ENCODE measurements around the gene CHEK1.

The CHEK1 gene

DNA sequence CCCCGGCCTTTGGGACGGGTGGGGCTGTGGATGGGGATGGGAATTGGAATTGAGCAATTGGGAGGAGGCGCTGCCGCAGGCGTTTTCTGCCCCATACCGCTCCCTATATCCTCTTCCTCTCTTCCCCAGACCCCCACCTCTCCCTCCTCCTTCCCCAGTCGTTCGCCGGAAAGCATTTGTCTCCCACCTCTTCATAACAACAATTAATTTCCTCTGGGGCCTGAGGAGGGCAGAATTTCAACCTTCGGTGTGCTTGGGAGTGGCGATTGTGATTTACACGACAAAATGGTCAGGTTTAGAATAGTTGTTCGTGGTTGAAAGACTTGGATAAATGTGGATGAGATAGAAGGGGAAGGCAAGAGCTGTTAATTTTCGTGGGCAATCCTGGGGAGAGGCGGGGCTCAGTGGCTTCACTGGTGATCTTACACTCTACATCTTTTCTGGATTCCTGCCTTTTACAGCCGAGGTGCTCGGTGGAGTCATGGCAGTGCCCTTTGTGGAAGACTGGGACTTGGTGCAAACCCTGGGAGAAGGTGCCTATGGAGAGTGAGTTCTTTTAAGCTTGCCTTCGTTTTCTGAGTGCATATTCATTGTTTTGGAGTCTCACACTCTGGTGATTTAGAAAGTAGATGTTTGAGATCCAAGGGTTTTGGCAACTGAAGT, 1.5 kb downstream of the CHEK1 start:
- DNase-seq (ENCODE audit: low read depth), result no peak

DNA sequence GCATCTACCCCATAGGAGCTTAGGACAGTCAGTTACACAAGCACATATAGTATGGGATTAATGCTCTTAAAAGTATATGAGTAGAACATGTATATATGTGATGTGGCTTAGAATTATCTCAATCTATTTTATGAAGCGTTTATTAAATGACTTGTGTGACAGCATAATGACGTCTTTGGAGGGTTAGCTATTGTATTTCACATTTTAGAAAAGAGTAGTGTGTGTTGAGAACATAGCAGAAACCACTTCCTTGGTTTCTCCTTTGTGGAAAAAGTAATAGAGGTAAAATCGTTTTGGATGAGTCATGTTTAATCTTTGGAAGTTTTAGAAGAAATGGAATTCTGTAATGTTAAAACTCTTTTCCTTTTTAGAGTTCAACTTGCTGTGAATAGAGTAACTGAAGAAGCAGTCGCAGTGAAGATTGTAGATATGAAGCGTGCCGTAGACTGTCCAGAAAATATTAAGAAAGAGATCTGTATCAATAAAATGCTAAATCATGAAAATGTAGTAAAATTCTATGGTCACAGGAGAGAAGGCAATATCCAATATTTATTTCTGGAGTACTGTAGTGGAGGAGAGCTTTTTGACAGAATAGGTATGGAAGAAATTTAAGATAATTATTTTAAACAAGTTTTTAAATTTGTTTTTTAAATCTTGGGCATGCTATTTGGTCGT, 2.4 kb downstream of the CHEK1 start:
- DNase-seq (ENCODE audit: low read depth), result no peak

DNA sequence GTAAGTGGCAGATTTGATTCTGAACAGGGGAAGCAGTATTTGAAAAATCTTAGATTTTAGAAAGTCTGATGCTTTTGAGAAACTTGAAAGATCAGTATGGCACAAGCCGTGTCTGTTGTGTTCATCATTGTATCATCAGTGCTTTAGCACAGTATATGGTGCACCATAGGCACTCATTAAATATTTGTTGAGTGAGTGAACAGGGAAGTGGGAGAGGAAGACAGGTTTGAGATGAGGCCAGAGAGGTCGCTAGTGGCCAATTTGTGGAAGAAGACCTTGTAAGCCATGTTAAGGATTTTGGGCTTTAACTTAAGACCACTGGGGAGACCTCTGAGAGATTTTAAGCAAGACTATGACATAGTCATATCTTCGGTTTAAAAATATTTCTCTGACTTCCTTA, 12.9 kb downstream of the CHEK1 start:
- DNase-seq (ENCODE audit: low read depth), result no peak

DNA sequence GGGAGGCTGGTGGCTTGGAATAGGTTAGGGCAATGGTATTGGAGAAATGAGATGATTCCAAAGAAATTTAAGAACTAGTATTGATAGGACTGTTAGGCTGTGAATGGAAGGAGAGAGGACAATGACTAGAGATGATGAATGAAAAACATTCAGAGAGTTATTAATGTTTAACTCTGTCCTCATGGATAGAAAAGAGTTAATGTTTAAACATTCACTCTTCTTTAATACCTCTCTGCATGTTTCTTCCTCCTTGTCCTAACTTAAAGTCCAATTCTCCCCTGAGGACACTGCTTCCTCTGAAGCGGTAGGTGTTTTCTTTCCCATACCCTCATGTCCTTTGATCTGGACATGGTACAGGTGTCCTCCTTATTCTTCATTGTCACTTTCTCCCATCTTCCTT, 13.4 kb downstream of the CHEK1 start:
- DNase-seq (ENCODE audit: low read depth), result no peak

DNA sequence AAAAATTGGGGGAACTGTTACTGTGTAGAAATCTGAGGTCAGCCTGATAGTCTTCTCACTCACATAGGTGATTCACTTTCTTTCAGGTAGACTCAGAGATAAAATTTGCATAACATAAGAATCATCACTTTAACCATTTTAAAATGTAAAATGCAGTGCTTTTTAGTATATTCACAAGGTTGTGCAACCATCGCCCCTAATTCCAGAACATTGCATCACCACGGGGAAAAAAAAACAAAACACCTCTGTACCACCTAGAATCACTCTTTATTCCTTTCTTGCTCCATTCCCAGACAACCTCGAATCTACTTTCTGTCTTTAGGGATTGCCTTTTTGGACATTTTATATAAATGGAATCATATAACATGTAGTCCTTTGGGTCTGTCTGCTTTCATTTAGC, 20.9 kb downstream of the CHEK1 start:
- no peak for DNase-seq (ENCODE audit: low read depth)

DNA sequence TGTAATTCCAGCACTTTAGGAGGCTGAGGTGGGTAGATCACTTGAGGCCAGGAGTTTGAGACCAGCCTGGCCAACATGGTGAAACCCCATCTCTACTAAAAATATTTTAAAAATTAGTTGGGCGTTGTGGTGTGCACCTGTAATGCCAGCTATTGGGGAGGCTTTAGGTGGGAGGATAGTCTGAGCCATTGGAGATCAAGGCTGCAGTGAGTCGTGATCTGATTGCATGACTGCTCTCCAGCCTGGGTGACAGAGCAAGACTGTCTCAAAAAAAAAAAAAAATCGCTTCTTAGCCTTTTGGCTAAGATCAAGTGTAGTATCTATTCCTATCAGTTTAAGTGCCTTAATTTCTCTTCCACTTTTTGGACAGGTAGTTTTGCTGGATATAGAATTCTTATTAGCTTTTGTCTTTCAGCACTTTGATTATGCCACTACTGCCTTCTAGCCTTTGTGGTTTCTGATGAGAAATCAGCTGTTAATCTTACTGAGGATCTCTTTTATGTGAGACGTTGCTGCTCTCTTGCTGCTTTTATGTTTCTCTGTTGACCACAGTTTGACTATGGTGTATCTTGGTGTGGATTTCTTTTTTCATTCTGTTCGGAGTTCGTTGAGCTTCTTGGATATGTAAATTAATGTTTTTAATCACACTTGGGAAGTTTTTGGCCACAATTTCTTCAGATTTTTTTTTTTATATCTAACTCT, 24.7 kb downstream of the CHEK1 start:
- DNase-seq (ENCODE audit: low read depth), result no peak

DNA sequence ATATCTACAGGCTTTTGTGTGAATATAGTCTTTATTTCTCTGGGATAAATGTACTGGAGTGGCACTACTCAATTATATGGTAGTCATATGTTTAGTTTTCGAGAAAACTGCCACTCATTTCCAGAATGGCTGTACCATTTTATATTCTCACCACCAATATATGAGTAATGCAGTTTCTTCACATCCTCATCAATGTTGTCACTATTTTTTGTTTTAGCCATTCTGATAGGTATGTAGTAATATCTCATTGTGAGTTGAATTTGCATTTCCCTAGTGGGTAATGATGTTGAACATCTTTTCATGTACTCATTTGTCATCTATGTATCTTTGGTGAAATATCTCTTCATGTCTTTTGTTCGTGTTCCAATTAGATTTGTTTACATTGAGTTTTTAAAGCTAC, 37.7 kb downstream of the CHEK1 start:
- DNase-seq (ENCODE audit: low read depth), result no peak

DNA sequence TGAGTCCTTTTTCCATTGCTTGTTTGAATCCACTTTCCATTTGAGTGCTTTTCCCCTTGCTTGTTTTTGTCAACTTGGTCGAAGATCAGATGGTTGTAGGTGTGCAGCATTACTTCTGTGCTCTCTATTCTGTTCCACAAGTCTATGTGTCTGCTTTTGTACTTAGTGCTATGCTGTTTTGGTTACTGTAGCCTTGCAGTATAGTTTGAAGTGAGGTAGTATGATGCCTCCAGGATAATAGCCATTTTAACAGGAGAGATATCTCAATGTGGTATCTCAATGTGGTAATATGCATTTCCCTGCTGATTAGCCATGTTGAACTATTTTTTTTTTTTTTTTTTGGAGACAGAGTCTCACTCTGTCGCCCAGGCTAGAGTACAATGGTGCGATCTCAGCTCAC, 38.9 kb downstream of the CHEK1 start:
- no peak for DNase-seq (ENCODE audit: low read depth)

DNA sequence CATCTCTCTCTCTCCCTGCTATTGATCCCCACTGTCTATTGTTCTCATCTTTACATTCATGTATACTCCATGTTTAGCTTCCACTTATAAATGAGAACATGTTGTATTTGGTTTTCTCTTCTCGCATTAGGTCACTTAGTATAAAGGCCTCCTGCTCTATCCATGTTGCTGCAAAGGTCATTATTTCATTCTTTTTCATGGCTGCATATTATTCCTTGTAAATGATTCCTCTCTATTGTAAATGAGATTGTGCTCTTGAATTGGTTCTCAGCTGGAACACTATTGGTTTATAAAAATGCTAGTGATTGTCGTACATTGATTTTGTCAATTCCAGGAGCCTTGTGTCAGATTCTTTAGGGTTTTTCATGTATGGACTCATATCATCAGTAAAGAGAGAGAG, 42.2 kb downstream of the CHEK1 start:
- DNase-seq (ENCODE audit: low read depth), result no peak

DNA sequence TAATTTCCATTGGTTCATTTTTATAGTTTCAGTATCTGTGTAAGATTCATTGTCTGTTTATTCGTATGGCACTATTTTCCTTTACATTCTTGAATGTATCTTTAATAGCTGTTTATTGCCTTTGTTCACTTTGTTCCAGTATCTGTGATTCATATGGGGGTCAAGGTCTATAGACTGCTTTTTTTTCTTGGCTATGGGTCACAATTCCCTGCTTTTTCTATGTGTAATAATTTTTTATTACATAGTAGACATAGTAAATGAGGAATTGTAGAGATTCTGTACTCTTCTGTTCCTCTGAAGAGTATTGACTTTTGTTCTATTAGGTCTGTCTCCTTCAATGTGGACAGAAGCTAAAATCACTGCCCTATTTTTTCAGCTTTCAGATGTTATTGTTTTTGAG, 45.2 kb downstream of the CHEK1 start:
- DNase-seq (ENCODE audit: low read depth), result no peak

DNA sequence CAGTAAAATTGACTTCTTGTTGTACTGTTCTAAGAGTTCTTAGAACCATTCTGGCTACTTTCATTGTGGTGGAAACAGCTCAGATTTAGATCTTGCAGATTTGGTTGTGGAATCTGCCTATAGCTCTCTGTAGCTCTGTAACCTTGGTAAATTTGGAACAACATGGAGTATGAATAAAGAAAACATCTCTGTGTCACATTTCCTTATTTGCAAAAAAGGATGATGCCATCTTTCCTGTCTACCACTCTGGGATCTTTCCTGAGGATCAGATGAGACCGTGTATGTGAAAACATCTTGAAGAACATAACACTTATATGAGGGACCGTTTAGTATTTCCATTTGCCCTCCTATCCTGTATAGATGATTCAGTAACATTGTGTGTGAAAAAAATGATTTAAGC, 46.6 kb downstream of the CHEK1 start:
- no peak for DNase-seq (ENCODE audit: low read depth)

DNA sequence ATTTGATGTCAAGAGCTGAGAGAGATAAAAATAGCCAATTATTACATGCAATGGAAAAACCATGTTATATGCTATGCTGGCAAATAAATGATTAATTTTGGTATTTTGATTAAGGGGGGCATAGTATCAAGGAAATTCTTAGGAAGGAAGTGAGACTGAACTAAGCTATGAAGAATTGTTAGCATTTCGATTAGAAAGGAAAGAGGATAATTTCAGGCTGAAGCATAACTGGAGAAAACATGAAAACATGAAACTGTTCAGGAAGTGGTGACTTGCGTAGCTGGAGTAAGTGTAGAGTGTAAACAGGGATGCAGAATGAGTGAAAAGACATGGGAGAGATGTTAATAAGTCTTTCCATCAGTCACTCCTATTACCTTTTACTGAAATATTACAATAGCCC, 49.2 kb downstream of the CHEK1 start:
- DNase-seq (ENCODE audit: low read depth), result no peak

DNA sequence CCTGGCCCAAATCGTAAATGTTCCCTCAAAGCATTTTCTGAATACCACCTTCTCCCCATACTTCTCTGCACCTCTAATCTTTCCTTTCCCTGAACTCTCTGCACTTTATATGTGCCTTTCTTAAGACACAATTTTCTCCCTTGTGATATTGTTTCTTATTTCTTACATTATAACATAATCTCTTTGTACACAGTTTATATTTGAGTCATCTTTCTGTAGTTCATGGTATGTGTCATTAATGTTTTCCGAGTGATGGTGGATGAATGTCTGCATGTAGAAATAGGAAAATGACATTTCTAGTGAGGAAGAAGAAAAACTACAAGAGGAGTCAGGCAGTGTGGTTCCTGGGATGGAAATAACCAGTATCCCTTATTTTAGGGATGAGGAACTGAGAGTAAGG, 50.2 kb downstream of the CHEK1 start:
- DNase-seq (ENCODE audit: low read depth), result no peak

DNA sequence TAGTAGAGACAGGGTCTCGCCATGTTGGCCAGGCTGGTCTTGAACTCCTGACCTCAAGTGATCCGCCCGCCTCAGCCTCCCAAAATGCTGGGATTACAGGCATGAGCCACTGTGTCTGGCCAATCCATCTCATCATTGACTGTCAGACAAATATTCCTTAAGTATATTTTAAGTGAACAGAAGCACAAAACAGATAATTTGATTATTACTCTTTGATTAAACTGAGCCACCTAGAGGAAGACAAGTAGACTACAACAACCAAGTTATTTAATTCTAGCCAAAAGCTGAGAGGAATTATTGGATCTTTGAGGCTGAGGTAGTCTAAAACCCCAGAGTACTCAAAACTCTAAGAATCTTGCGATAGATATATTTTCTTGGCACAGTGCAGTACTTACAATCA, 54.4 kb downstream of the CHEK1 start:
- no peak for DNase-seq (ENCODE audit: low read depth)

DNA sequence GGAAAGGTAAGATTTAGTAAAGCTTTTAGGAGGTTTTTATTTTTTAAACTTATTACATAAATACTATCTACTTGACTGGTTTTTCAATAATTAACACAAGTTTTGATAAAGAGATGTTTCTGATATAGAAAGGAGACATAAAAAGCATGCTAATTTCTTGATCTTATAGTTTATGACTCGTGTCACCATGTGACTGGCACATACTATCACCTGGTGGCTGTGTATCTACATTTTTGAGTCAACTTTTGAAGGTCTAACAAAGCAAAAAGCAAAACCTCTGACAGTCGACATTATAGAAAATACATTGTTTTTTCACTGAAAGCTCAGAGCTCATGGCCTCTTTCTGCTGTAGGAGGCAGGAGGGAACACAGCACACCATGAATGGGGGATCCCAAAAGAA, 54.9 kb downstream of the CHEK1 start:
- DNase-seq (ENCODE audit: low read depth), result no peak

DNA sequence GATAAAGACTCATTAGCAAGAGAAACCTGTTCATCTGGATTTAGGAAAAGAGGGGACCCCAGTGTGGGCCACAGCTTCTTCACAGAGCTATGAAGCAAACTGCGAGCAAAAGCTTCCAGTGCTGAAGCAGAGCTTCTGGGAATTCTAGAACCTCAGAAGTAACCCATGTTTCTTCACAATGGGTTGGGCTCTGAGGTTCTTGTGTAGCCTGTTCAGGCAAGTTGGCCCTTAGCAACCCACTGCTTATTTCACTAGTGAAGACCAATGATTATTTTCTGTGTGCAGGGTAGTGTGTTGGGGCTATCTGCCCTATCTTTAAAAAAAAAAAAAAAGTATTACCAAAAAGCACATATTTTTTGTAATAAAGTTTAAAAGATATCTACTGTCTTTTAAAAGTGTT, 55.8 kb downstream of the CHEK1 start, which contains the start of gene ACRV1:
Gene ACRV1 (minus strand): TSS at position 101 of the 400 bp plus-strand sequence. CDS start 67 bp downstream, at position 34.
- DNase-seq (ENCODE audit: low read depth), result no peak

DNA sequence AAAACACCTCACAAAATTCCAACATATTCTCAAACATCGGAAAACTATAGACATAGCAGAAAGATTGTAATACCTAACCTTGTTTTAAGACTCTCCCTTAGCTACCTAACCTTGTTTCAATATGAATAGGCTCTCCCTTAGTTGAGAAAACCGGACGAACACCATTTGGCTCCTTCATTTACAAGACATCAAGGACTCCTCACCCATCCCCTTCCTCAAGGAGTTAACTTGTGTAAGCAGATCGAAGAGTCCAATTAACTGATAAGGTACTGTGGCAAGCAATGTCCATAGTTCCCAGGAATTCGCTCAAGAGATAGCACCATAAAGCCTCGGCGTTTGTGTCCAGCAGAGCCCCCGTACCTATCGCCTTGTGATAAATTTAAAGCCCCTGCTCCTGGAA, 60.3 kb downstream of the CHEK1 start:
- DNase-seq (ENCODE audit: low read depth), result no peak

DNA sequence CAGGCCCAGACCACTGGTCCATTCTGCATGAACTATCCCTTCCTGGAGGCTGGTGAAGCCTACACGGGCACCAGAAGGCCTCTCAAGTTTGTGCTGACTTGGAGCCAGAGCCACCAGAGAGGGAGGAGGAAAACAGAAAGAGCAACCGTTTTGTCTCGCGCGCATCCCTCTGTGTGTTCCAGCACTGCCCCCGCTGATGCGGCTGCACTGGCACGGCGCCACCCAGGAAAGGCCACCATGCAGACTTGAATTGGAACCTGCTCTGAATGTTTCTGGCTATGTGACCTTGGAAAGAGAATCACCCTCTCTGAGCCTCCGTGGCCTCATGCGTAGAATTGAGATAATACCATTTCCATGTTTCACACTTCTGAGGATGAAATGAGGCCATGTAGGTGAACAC, 63.1 kb downstream of the CHEK1 start:
- no peak for DNase-seq (ENCODE audit: low read depth)

DNA sequence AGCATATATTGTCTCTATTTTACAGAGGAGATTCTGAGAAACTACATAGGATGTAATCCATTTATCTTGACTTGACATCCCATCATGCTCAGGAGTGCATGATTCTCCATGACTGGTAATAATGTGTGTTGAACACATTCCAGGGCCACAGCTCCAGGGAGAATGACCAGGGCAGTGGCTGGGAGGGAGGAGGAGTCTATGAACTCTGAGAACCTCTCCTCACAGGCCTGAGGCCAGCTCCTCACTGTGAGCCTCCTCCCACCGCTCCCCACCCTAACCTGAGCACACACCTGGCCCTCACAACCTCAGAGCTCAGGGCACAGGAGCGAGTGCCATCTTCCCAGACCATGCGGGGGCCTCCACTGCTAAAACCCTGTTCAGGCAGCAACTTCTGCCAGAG, 63.7 kb downstream of the CHEK1 start:
- no peak for DNase-seq (ENCODE audit: low read depth)

DNA sequence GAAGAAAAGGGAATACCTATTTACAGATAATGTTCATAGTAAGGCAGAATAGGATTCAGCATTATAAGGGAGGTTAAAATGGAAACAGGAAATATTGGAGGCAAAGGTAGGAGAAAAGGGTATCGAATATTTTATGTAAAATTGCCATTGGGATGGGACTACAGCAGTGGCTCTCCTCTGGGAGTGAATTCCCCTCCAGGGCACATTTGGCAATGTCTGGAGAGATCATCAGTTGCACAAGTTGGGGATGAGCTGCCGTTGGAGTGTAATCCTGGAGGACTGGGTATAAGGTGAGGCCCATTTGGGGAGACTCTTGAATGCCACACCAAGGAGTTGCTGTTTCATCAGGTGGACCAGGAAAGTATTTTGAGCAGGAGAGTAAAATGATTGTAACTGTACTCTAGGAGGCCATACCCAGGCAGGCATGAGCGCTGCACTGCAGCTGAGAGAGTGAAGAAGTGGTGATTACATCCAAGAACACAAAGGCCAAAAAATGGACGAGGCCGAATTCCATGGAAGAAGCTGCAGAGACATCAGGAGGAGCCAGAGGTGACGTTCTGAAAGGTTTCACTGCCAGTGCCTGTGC, 64.4 kb downstream of the CHEK1 start:
- no peak for DNase-seq (ENCODE audit: low read depth)

DNA sequence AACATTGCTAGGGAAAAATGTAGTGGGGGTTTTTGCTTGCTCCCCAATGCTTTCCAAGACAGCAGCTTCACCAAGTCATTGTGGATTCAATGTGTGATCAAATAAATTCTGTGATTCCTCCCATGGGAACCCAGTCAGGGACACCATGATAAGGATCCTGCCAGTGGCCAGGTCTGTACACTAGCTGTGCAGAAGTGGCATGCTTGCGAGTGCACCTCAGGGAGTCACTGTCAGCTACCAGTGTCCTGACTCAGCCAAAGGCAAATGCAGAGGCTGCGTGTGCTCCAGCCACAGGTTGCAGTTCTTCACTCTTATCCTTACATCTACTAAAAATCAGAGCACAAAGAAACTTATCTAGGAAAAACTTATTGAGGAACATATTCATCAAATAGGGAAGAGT, 65.0 kb downstream of the CHEK1 start:
- no peak for DNase-seq (ENCODE audit: low read depth)

DNA sequence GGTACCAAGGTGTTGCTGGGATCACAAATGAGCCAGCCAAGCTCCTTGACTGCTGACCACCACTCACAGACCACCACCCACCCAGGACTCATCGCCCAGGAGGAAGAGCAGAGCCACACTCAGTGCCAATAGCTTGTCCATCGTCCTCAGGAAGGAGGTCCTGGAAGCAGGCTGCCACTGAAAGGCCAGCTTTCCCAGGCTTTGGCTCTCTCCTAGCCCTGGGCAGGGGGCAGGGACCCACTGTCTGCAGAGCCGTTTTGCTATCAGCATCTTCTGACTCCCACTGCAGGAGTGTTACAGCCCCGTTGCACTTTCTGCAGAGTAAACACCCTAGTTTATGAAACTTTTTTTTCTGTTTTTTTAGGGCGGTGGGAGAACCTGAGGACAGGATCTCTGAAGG, 67.9 kb downstream of the CHEK1 start:
- DNase-seq (ENCODE audit: low read depth), result no peak

DNA sequence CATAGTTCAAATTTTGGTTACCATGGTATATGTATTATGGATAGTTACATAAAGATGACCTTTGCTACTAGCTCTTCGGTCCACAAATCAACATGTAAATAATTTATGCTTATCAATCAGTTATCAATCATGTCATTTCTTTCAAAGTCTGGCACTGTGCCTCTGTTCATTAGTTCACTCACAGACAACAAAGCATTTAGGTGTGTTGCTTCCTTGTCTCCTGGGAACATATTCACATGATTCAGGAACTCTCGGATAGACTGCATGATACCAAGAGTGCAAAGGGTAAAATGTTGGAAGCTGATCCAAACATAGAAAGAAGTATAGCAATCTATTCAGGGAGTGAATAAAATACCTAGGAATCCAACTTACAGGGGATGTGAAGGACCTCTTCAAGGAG, 70.0 kb downstream of the CHEK1 start:
- DNase-seq (ENCODE audit: low read depth), result no peak
